MM.1S (cell line): ENCODE measurements around the gene RERE.

ENCODE experiments used
- DNase-seq: peaks from one replicate; pipeline ENCODE4 v3.0.0-alpha.2; 2015
- H2AFZ ChIP-seq: fragments of 300-600 bp; sonication (generic); 2 replicates; pipeline ENCODE4 v1.6.0; 2016; ENCODE audit warnings: antibody characterized with exemption, low read length
- H3F3A ChIP-seq: fragments of 300-600 bp; sonication (generic); 2 replicates; pipeline ENCODE4 v1.6.1; 2016; ENCODE audit warnings: mild to moderate bottlenecking, antibody characterized with exemption, low read length, moderate library complexity, mixed read lengths; ENCODE audit not compliant: insufficient read depth
- H3K27ac ChIP-seq: fragments of 300-600 bp; sonication (generic); 2 replicates; pipeline ENCODE4 v1.5.1; 2016; ENCODE audit warnings: mild to moderate bottlenecking, low read length
- H3K27me3 ChIP-seq: fragments of 300-600 bp; sonication (generic); replicated peaks from 2 replicates; pipeline ENCODE4 v1.6.0; 2016; ENCODE audit warnings: low read length; ENCODE audit not compliant: insufficient read depth
- H3K36me3 ChIP-seq: fragments of 300-600 bp; sonication (generic); replicated peaks from 2 replicates; pipeline ENCODE4 v1.6.1; 2016; ENCODE audit warnings: mild to moderate bottlenecking, low read length, mixed read lengths; ENCODE audit not compliant: insufficient read depth
- H3K4me1 ChIP-seq: fragments of 300-600 bp; sonication (generic); 2 replicates; pipeline ENCODE4 v1.6.1; 2016; ENCODE audit warnings: low read length, mixed read lengths
- H3K4me2 ChIP-seq: fragments of 300-600 bp; sonication (generic); 2 replicates; pipeline ENCODE4 v1.6.0; 2016; ENCODE audit warnings: low read depth, low read length
- H3K4me3 ChIP-seq: fragments of 300-600 bp; sonication (generic); 2 replicates; pipeline ENCODE4 v1.5.1; 2016; ENCODE audit warnings: low read length, mixed read lengths
- H3K79me2 ChIP-seq: fragments of 300-600 bp; sonication (generic); 2 replicates; pipeline ENCODE4 v1.6.1; 2016; ENCODE audit warnings: mixed run types, low read length, mixed read lengths
- H3K9ac ChIP-seq: fragments of 300-600 bp; sonication (generic); 2 replicates; pipeline ENCODE4 v1.6.1; 2016; ENCODE audit warnings: low read length, mixed read lengths
- H3K9me2 ChIP-seq: fragments of 300-600 bp; sonication (generic); replicated peaks from 2 replicates; pipeline ENCODE4 v1.6.1; 2016; ENCODE audit warnings: mild to moderate bottlenecking, low read length, mixed read lengths; ENCODE audit not compliant: insufficient read depth
- H3K9me3 ChIP-seq: fragments of 300-600 bp; sonication (generic); replicated peaks from 2 replicates; pipeline ENCODE4 v1.6.1; 2016; ENCODE audit warnings: mild to moderate bottlenecking, low read length, mixed read lengths; ENCODE audit not compliant: insufficient read depth
- H4K20me1 ChIP-seq: fragments of 300-600 bp; sonication (generic); 2 replicates; pipeline ENCODE4 v1.6.1; 2016; ENCODE audit warnings: mild to moderate bottlenecking, low read length, moderate library complexity, mixed read lengths; ENCODE audit not compliant: insufficient read depth
- EZH2 ChIP-seq: fragments of 300-600 bp; sonication (generic); optimal IDR thresholded peaks from 2 replicates; pipeline ENCODE3; 2017; ENCODE audit warnings: low read depth, mild to moderate bottlenecking, antibody characterized with exemption, low read length, mixed read lengths
- EZH2phosphoT487 ChIP-seq: fragments of 300-600 bp; sonication (generic); IDR thresholded peaks from 2 replicates; pipeline ENCODE4 v1.6.1; 2018; ENCODE audit warnings: antibody characterized with exemption, low read length
- TF ChIP-seq, protein P1 (sequence below): fragments of 300-600 bp; sonication (generic); IDR thresholded peaks from 2 replicates; pipeline ENCODE4 v1.5.1; 2016; ENCODE audit warnings: antibody characterized with exemption, low read length, mixed read lengths

The RERE gene

DNA sequence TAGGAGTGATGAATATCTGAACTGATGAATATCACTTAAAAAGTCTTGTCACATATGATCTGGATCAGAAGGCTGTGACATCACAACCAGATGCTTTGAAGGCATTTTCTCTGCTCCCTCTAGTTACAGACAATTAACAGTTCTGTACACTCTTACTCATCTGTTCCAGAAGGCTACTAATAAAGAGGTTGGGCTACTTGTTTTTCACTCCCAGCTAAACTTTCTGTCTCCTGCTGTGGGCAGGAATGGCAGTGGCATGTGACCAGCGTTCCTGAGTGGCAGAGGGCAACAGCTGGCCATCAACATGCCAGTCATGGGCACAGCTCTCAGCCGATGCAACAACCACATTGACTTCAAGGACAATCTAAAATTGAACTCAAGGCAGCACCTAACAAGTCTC is 432.9 kb downstream of the RERE start:
- no peak for DNase-seq
- Histone ChIP-seq H3K4me2 (no peak overlapping the region), H3K27me3 (no peaks in the 10 kb centered on the region), H3K4me3 (no peak overlapping the region), H3K9ac (no peak overlapping the region), H3K9me3 (no peaks in the 10 kb centered on the region), H3K4me1 (no peaks in the 10 kb centered on the region), H3K79me2 (peaks cover 18% of the 10 kb centered on the region), H3F3A (no peaks in the 10 kb centered on the region), H3K9me2 (no peaks in the 10 kb centered on the region), H3K27ac (no peak overlapping the region), H3K36me3 (no peaks in the 10 kb centered on the region), H4K20me1 (no peaks in the 10 kb centered on the region; the same call in 1 of the 2 replicates), H2AFZ (no peak overlapping the region)
- TF ChIP-seq, protein P1, sequence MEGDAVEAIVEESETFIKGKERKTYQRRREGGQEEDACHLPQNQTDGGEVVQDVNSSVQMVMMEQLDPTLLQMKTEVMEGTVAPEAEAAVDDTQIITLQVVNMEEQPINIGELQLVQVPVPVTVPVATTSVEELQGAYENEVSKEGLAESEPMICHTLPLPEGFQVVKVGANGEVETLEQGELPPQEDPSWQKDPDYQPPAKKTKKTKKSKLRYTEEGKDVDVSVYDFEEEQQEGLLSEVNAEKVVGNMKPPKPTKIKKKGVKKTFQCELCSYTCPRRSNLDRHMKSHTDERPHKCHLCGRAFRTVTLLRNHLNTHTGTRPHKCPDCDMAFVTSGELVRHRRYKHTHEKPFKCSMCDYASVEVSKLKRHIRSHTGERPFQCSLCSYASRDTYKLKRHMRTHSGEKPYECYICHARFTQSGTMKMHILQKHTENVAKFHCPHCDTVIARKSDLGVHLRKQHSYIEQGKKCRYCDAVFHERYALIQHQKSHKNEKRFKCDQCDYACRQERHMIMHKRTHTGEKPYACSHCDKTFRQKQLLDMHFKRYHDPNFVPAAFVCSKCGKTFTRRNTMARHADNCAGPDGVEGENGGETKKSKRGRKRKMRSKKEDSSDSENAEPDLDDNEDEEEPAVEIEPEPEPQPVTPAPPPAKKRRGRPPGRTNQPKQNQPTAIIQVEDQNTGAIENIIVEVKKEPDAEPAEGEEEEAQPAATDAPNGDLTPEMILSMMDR: no peak
- no peak for TF ChIP-seq EZH2

GRCh38 chr1:8384088-8384487 is 433.4 kb downstream of the RERE start:
- Histone ChIP-seq H3K4me2 (no peak overlapping the region), H3K9me2 (no peaks in the 10 kb centered on the region), H4K20me1 (no peaks in the 10 kb centered on the region; the same call in 1 of the 2 replicates), H3K4me1 (no peaks in the 10 kb centered on the region), H2AFZ (no peak overlapping the region), H3K9me3 (no peaks in the 10 kb centered on the region), H3K27me3 (no peaks in the 10 kb centered on the region), H3F3A (no peaks in the 10 kb centered on the region), H3K9ac (no peak overlapping the region), H3K79me2 (peaks cover 18% of the 10 kb centered on the region), H3K4me3 (no peak overlapping the region), H3K27ac (no peak overlapping the region), H3K36me3 (no peaks in the 10 kb centered on the region)
- DNase-seq: no peak
- TF ChIP-seq EZH2 (no peak), EZH2phosphoT487 (no peak)
- TF ChIP-seq, protein P1: no peak

DNA sequence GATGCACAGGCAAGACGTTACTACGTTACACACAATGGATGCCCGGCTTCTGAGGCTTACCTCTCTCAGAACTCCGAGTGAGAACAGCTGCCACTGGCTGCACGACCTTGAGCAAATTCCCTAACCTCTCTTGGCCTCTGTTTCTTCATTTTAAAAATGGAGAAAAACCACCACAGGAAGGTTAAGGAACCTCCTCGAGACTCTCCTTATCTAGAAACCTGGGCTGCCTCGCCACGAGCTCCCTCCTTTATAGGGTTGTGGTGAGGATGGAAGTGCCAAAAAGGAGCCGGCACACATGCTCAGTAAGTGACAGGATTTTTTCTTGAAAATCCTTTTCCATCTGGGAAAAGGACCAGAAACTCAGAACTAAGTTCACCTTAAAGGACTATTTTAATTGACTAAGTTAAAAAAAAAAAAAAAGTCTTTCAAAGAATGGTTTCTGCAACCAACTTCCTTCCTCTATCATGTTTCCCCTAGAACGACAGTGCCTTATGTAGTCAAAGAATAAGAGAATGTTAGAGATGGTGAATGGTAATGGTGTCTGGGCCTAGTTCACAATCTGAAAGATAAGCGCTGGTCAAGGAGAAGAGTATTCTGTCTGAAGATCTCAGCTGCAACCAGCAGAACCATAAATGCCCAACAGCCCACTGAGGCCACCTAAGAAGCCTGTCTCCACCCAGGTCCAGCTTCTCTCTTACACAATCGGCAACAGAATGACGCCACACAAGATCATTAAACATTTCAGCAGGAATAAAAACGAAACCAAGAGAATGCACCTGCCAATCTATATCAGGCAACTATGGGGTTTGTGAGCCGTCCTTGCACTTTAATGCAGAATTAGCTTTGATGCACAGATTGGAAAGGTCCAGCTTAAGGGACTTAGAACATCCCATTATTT is 434.6 kb downstream of the RERE start:
- H3K9ac ChIP-seq: no peak overlapping the region
- no peaks in the 10 kb centered on the region for H3K9me2 ChIP-seq
- H3K79me2 ChIP-seq: peaks cover 18% of the 10 kb centered on the region
- H3K4me1 ChIP-seq: no peaks in the 10 kb centered on the region
- no peaks in the 10 kb centered on the region for H3K9me3 ChIP-seq
- no peaks in the 10 kb centered on the region for H3K36me3 ChIP-seq
- H2AFZ ChIP-seq: no peak overlapping the region
- TF ChIP-seq, protein P1: no peak
- TF ChIP-seq EZH2 (no peak), EZH2phosphoT487 (no peak)
- H3K27me3 ChIP-seq: no peaks in the 10 kb centered on the region
- H3F3A ChIP-seq: no peaks in the 10 kb centered on the region
- H3K4me2 ChIP-seq: no peak overlapping the region
- no peaks in the 10 kb centered on the region; the same call in 1 of the 2 replicates for H4K20me1 ChIP-seq
- DNase-seq: no peak
- no peak overlapping the region for H3K4me3 ChIP-seq
- H3K27ac ChIP-seq: no peak overlapping the region
